ENCODE results near the gene SPG21. TPM values are rescaled to one million over a fixed set of nuclear protein-coding genes. Genes with fewer than 3 reads are reported as not detected.

Gene SPG21
- total RNA-seq, 1 experiment from 2014 or later: 104 TPM

GRCh38 chr15:64985366-64986033 is 4.2 kb downstream of the SPG21 start:
- BruUV-seq (replicated peaks): no TSS peak
- no peak for TF ChIP-seq CTCF (IDR thresholded peaks at IDR 0.05; ENCODE audit: unreplicated experiment)
- no peaks in the 10 kb centered on the region for H3K27me3 Mint-ChIP-seq (ENCODE audit: unreplicated experiment)
- CTCF ChIA-PET: no interaction called here
- H3K4me3 Mint-ChIP-seq (ENCODE audit: low read depth, unreplicated experiment): no peak overlapping the region
- peaks cover 34% of the 10 kb centered on the region for H3K36me3 Mint-ChIP-seq (ENCODE audit: insufficient read depth, unreplicated experiment)
- no peaks in the 10 kb centered on the region for H3K9me3 Mint-ChIP-seq (ENCODE audit: low read depth, unreplicated experiment)
- DNase-seq: peak; percentile 23
- H3K27ac Mint-ChIP-seq (ENCODE audit: unreplicated experiment): peak overlapping the region; percentile 64
- intact Hi-C loops (cut with micrococcal nuclease; ENCODE audit: unreplicated experiment): no loop called here
- H3K4me1 Mint-ChIP-seq (ENCODE audit: low read depth, unreplicated experiment): peaks cover 35% of the 10 kb centered on the region

GRCh38 chr15:64982472-64982871 is 7.2 kb downstream of the SPG21 start:
- Mint-ChIP-seq H3K36me3 (ENCODE audit: insufficient read depth, unreplicated experiment) (peaks cover 29% of the 10 kb centered on the region), H3K4me1 (ENCODE audit: low read depth, unreplicated experiment) (peaks cover 20% of the 10 kb centered on the region), H3K9me3 (ENCODE audit: low read depth, unreplicated experiment) (no peaks in the 10 kb centered on the region), H3K27ac (ENCODE audit: unreplicated experiment) (no peak overlapping the region), H3K27me3 (ENCODE audit: unreplicated experiment) (no peaks in the 10 kb centered on the region), H3K4me3 (ENCODE audit: low read depth, unreplicated experiment) (no peak overlapping the region)
- TF ChIP-seq CTCF (IDR thresholded peaks at IDR 0.05; ENCODE audit: unreplicated experiment): no peak
- CTCF ChIA-PET: interaction anchor here (0.8 kb wide), 1 partner anchor 17 kb away, joined by 3 read pairs; no protein-coding TSS in a partner anchor
- no peak for DNase-seq
- BruUV-seq (replicated peaks): no TSS peak
- intact Hi-C loops (cut with micrococcal nuclease; ENCODE audit: unreplicated experiment): no loop called here

GRCh38 chr15:64981812-64982431 is 7.8 kb downstream of the SPG21 start:
- no TSS peak for BruUV-seq (replicated peaks)
- Mint-ChIP-seq H3K27me3 (ENCODE audit: unreplicated experiment) (no peaks in the 10 kb centered on the region), H3K4me3 (ENCODE audit: low read depth, unreplicated experiment) (no peak overlapping the region), H3K4me1 (ENCODE audit: low read depth, unreplicated experiment) (peaks cover 15% of the 10 kb centered on the region), H3K36me3 (ENCODE audit: insufficient read depth, unreplicated experiment) (peaks cover 34% of the 10 kb centered on the region), H3K9me3 (ENCODE audit: low read depth, unreplicated experiment) (no peaks in the 10 kb centered on the region), H3K27ac (ENCODE audit: unreplicated experiment) (no peak overlapping the region)
- no peak for TF ChIP-seq CTCF (IDR thresholded peaks at IDR 0.05; ENCODE audit: unreplicated experiment)
- intact Hi-C loops (cut with micrococcal nuclease; ENCODE audit: unreplicated experiment): no loop called here
- no peak for DNase-seq
- CTCF ChIA-PET: interaction anchor here (0.7 kb wide), 1 partner anchor 23 kb away, joined by 3 read pairs; no protein-coding TSS in a partner anchor

- Mint-ChIP-seq H3K9me3 (ENCODE audit: low read depth, unreplicated experiment) (no peaks in the 10 kb centered on the region), H3K4me3 (ENCODE audit: low read depth, unreplicated experiment) (no peak overlapping the region), H3K27me3 (ENCODE audit: unreplicated experiment) (no peaks in the 10 kb centered on the region), H3K27ac (ENCODE audit: unreplicated experiment) (no peak overlapping the region), H3K36me3 (ENCODE audit: insufficient read depth, unreplicated experiment) (peaks cover 48% of the 10 kb centered on the region), H3K4me1 (ENCODE audit: low read depth, unreplicated experiment) (no peaks in the 10 kb centered on the region)
- no peak for TF ChIP-seq CTCF (IDR thresholded peaks at IDR 0.05; ENCODE audit: unreplicated experiment)
- CTCF ChIA-PET: interaction anchor here (2.3 kb wide), 1 partner anchor 10 kb away, joined by 7 read pairs; the partner anchor contains the start of gene SPG21
- DNase-seq: no peak
- no TSS peak for BruUV-seq (replicated peaks)
- intact Hi-C loops (cut with micrococcal nuclease; ENCODE audit: unreplicated experiment): no loop called here
These were observed 10.4 kb downstream of the SPG21 start for GRCh38 chr15:64979252-64979710.

Measured in Calu3 (cell line).